Type B pancreatic cell (in vitro differentiated cells): ENCODE data around the gene ABHD16A. TPM values are rescaled to one million over a fixed set of nuclear protein-coding genes. Genes with fewer than 3 reads are reported as not detected.

ENCODE experiments used
- DNase-seq: peaks from one replicate; pipeline ENCODE4 v3.0.0; 2021; ENCODE audit warnings: mixed read lengths; ENCODE audit not compliant: unreplicated experiment; ENCODE audit errors: extremely low spot score
- H3K27ac Mint-ChIP-seq: 2 replicates; pipeline ENCODE4 v1.8.0; 2021; ENCODE audit warnings: mild to moderate bottlenecking, mixed read lengths
- H3K27me3 Mint-ChIP-seq: 2 replicates; pipeline ENCODE4 v1.8.0; 2021; ENCODE audit warnings: mixed read lengths
- H3K36me3 Mint-ChIP-seq: 2 replicates; pipeline ENCODE4 v1.8.0; 2021; ENCODE audit warnings: mixed read lengths
- H3K4me1 Mint-ChIP-seq: one replicate; pipeline ENCODE4 v1.8.0; 2021; ENCODE audit warnings: mixed read lengths; ENCODE audit not compliant: unreplicated experiment
- H3K4me3 Mint-ChIP-seq: 2 replicates; pipeline ENCODE4 v1.8.0; 2021; ENCODE audit warnings: mild to moderate bottlenecking, mixed read lengths
- H3K9me3 Mint-ChIP-seq: 2 replicates; pipeline ENCODE4 v1.8.0; 2021; ENCODE audit warnings: mixed read lengths
- long read RNA-seq: library from polyadenylated mRNA; unstranded; transcript quantifications from one replicate; pipeline ENCODE4 v2.0.0, GENCODE V29; 2020
- total RNA-seq: library from RNA; stranded (reverse); gene quantifications from 2 replicates; pipeline ENCODE4 v1.2.1, GENCODE V29; 2021; ENCODE audit warnings: low replicate concordance
- TF ChIP-seq, protein P1 (sequence below): fragments of 200-600 bp; sonication (generic); conservative IDR thresholded peaks from 2 replicates; pipeline ENCODE4 v1.5.0; 2021; ENCODE audit warnings: antibody characterized with exemption, mild to moderate bottlenecking

Gene ABHD16A
- total RNA-seq = 80.9 and 91.3 TPM in 2 replicates
- long read RNA-seq, transcript ABHD16A-214 (19 exons, 1,892 nt) = minor isoform, 11 of 339 reads
- long read RNA-seq, transcript ABHD16A-201 (20 exons, 2,103 nt) = major isoform, 297 of 339 reads
- long read RNA-seq, partial matches to known transcripts = 9 of 339 reads
- long read RNA-seq, other reads (novel, unspliced or antisense) = 21 of 339 reads

DNA sequence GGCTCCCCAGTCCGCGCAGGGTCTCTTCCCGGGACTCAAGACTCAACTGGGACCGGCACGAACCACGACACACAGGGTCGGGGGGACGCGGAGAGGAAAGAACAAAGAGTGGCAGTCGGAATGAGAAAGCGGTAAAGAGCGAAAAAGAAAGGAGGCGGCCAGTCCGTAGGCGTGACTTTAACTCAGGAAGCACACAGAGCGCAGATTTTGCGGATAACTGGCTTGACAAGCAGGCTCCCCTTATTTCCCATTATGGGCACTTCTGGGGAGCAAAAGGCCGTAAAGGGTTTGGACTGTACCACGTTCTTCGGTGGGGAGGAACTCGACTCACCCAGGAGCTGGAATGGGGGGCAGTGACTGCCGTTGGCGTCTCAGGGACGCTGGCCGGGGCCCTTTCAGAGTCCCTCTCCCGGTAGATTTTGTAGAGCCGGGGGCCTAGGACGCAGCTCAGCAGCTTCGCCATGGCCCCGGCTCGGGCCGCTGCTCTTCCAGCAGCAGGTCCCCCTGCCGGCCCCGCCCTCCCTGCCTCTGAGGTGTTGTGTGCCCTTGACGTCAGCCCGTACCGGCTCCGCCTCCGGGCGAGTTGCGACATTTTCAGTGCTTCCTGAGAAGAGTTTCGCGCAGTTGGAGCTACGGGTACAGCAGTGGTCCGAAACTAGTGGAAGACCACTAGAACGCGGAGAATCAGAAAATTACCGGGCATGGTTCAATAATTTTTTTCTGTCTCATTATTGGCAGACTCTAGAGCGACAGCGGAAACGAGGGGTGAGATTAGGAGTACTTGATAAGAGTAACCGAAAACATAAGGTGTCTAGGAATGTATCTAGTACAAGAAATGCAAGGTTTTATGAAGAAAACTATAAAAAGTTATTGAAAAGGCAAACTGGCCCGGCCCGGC lies at the start of gene ABHD16A:
Gene ABHD16A, minus strand, starts transcription at position 506 of the 898 bp plus-strand sequence. Its CDS starts 43 bp downstream, at position 463.
- Mint-ChIP-seq H3K9me3 (no peaks in the 10 kb centered on the region), H3K27me3 (no peaks in the 10 kb centered on the region), H3K4me1 (peaks cover 14% of the 10 kb centered on the region), H3K27ac (peak within 1 kb of the TSS; percentile 97), H3K4me3 (peak within 1 kb of the TSS; percentile 91), H3K36me3 (peaks cover 4% of the 10 kb centered on the region)
- DNase-seq = peak; percentile 98
- TF ChIP-seq, protein P1, sequence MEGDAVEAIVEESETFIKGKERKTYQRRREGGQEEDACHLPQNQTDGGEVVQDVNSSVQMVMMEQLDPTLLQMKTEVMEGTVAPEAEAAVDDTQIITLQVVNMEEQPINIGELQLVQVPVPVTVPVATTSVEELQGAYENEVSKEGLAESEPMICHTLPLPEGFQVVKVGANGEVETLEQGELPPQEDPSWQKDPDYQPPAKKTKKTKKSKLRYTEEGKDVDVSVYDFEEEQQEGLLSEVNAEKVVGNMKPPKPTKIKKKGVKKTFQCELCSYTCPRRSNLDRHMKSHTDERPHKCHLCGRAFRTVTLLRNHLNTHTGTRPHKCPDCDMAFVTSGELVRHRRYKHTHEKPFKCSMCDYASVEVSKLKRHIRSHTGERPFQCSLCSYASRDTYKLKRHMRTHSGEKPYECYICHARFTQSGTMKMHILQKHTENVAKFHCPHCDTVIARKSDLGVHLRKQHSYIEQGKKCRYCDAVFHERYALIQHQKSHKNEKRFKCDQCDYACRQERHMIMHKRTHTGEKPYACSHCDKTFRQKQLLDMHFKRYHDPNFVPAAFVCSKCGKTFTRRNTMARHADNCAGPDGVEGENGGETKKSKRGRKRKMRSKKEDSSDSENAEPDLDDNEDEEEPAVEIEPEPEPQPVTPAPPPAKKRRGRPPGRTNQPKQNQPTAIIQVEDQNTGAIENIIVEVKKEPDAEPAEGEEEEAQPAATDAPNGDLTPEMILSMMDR = peak; percentile 32

DNA sequence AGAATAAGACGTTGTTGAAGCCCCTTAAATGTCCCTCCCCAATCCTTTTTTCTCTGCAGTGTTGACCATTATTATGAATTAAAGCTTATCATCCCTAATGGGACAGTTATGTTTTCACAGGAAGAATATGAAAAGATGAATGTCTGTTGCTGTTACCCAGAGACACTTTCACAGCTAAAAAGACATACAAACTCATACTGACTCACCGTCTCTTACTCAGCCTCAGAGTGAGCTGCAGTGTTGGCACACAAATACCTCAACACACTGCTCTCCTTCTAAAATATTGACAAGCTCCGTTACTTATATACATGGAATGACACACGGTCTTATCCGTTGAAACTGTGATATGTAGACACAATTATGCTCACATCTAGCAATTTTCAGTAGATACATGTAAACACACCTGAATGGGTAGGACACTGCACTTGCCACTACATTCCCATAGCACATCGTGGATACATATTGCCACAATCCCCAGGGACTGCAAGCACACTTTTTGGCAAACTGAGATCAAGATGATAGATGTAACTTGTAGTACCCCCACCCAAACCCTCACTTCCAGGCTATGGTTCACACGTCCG lies 49.7 kb upstream of the ABHD16A start:
- TF ChIP-seq, protein P1 = no peak
- Mint-ChIP-seq H3K36me3 (no peaks in the 10 kb centered on the region), H3K27ac (no peak overlapping the region), H3K4me1 (no peaks in the 10 kb centered on the region), H3K4me3 (no peak overlapping the region), H3K9me3 (no peaks in the 10 kb centered on the region), H3K27me3 (no peaks in the 10 kb centered on the region)
- DNase-seq = no peak

DNA sequence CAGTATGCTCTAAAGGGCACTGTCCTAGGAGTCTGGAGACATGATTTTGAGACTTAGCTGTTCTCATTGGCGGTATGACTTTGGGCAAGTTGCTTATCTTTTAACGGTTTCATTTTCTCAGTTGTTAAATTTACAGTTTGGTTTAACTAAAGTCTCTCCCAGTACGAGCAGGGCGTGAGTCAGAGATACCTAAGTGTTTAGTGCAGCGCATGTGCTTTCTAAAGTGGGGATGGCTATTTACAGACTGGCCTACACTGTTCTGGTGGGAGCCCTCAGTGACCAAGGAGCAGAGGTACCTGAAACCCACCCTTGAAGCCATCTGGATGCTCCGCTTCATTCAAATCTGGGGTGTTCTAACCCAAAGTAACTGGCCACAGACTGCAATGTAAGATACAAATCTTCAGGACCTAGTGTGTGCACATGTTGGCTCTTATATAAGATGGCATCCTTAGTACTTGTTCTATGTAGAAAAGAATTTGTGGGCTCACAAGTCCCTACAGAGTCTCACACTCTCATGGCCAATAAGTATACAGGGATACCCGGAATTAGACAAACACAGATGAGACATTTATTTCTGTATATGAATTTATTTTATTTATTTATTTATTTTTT lies 47.4 kb upstream of the ABHD16A start:
- no peaks in the 10 kb centered on the region for H3K27me3 Mint-ChIP-seq
- no peak overlapping the region for H3K4me3 Mint-ChIP-seq
- H3K9me3 Mint-ChIP-seq = no peaks in the 10 kb centered on the region
- no peak overlapping the region for H3K27ac Mint-ChIP-seq
- no peak for DNase-seq
- peaks cover 4% of the 10 kb centered on the region for H3K36me3 Mint-ChIP-seq
- TF ChIP-seq, protein P1 = no peak
- peaks cover 5% of the 10 kb centered on the region for H3K4me1 Mint-ChIP-seq

DNA sequence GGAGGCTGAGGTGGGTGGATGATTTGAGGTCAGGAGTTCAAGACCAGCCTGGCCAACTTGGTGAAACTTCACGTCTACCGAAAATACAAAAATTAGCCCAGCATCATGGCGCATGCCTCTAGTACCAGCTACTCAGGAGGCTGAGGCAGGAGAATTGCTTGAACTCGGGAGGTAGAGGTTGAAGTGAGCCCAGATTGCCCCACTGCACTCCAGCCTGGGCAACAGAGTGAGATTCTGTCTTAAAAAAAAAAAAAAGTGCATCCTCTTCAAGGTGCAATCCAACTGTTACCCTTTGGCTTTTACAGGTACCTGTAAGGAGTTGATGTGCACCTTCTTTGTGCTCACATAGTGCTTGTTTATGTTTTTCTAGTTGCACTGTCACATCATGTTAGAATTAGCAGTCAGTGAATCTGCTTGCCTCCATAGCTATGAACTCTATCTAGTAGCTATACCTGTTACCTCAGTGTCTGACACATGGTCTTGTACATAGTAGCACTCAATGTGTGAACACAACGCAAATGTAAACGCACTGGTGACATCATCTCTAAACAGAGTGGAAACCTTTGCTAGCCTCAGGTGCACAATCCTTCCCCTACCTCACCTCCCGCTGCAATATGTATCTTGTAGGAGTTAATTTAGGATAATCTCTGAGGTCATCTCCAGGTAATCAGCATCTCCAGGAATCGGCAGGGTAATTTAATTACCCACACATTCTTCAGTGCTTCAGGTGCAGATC lies 46.3 kb upstream of the ABHD16A start:
- no peak overlapping the region for H3K27ac Mint-ChIP-seq
- peaks cover 4% of the 10 kb centered on the region for H3K36me3 Mint-ChIP-seq
- H3K4me1 Mint-ChIP-seq = peaks cover 11% of the 10 kb centered on the region
- TF ChIP-seq, protein P1 = no peak
- no peak overlapping the region for H3K4me3 Mint-ChIP-seq
- no peaks in the 10 kb centered on the region for H3K27me3 Mint-ChIP-seq
- no peaks in the 10 kb centered on the region for H3K9me3 Mint-ChIP-seq
- no peak for DNase-seq

DNA sequence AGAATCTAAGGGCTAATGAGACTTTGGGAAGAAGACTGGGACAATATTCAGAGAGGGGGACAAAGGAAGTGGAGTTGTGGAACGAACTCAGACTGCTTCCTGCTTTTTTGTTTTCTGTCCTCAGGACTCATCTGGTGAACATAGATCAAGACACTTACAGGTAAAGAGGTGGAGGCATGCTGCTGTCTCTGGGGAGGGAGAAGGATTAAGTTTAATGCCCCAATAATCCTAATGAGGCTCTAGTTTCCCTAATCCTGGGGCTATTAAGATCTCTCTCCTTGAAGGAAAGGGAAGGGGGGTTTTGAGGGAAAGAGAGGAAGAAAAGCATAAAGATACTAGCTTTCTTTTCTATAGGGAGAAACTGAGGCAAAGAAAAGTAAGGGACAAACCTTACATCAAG lies 41.3 kb upstream of the ABHD16A start:
- no peak for DNase-seq
- no peaks in the 10 kb centered on the region for H3K9me3 Mint-ChIP-seq
- TF ChIP-seq, protein P1 = no peak
- peaks cover 8% of the 10 kb centered on the region for H3K36me3 Mint-ChIP-seq
- no peaks in the 10 kb centered on the region for H3K27me3 Mint-ChIP-seq
- H3K27ac Mint-ChIP-seq = peak overlapping the region; percentile 46
- H3K4me1 Mint-ChIP-seq = peaks cover 27% of the 10 kb centered on the region
- H3K4me3 Mint-ChIP-seq = no peak overlapping the region
